ENCODE data around the gene ALG11.

- no peak for TF ChIP-seq RAD21 (IDR thresholded peaks at IDR 0.05)
- no peak for TF ChIP-seq CTCF (IDR thresholded peaks at IDR 0.05; ENCODE audit: low read depth, low read length, missing input control)
Measured at GRCh38 chr13:52036037-52036436, 23.8 kb downstream of the ALG11 start.

Measured in liver (tissue), 3 donors.